Activated CD4-positive, alpha-beta T cell treated with anti-CD3 and anti-CD28 coated beads, Interleukin-2, amount 50 U/mL, for 16 hours (primary cell): Measurements from ENCODE around the gene SYNJ2.

ENCODE experiments used
- DNase-seq: peaks from one replicate; pipeline ENCODE4 v3.0.0-alpha.2; 2020

SYNJ2 gene

GRCh38 chr6:158015188-158015506 is 33.5 kb downstream of the SYNJ2 start:
- no peak for DNase-seq

DNA sequence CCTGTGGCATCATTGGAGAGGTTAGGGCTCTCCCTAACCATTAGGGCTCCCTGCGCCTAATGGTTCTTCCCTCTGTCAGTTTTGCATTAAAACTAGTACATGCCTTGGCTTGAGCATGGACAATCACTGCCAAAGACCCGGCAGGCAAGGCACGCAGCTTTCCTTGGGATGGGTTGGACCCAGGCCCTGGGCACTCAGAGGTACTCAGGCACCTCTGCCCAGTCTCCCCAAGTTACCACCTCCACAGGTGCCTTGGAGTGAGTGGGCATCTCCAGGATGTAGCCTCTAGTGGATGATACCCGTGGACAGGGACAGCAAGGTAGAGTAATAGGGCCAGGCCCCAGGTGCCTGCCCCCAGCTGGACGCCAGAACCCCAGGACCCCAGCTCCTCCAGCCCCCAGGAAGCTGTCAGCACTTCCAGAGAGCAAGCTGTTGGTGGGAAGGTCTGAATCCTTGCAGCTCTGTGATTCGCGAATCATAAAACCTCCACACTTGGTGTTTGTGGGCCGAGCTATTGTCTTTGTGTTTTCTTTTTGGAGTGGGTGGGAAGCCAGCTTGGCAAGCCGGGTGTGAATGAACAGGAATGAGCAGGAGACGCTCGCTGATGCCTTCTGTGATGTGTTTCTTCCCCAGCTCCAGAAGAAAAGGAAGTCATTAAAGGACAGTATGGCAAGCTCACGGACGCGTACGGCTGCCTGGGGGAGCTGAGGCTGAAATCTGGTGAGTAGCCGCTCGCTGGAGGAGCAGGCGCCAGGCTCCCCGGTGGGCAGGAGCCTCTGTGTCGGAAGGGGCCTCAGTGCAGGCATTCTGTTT is 35.1 kb downstream of the SYNJ2 start:
- no peak for DNase-seq

DNA sequence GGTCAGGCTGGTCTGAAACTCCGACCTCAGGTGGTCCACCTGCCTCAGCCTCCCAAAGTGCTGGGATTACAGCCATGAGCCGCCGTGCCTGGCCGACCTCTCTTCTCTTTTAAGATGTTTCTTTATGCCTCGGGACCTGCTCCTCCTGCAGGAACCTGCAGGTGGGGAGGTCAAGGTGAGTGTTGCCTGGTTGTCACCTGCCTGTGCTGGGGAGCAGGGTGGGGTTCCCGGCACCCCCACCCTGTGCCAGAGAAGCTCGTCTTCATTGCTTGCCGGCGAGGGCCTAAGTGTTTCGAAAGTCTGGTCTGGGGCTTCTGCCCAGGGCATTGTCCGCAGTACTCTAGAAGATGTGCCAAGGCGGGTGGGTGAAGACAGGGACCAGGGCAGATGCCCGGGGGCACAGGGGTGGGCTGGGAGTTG is 36.0 kb downstream of the SYNJ2 start:
- DNase-seq, result no peak

DNA sequence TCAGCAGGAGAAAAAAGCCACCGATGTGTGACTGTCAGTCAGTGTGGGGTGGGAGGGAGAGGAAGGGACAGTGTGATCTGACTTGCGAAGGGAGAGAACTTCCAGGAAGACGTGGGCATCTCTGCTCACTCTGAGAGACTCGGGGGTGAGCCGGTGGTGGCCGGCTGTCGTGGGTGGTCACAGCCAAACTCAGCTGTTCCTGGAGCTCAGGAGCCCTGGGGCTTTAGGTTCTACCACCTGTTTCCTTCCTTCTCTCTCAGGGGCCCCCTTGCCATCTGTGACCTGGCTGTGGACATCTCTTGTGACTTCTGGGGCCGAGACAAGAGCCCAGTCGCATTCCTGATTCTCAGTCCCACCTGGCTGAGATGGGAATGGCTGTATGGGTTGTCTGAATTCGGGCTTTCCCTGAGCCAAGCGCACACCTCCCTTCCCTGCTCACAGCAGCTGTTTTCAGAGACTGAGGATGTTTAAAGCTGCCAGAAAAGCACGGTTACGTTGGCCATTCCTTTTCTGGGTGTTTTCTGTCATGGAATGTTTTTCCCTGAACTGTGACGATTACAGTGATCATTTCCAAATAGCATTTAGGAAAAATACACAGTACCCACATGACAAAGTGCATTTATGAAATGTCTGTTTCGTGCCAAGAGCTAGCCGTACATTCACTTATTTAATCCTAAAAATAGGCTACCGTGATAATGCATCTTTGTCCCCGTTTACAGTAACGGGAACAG is 36.5 kb downstream of the SYNJ2 start:
- no peak for DNase-seq

GRCh38 chr6:158018851-158019361 is 37.2 kb downstream of the SYNJ2 start:
- no peak for DNase-seq

DNA sequence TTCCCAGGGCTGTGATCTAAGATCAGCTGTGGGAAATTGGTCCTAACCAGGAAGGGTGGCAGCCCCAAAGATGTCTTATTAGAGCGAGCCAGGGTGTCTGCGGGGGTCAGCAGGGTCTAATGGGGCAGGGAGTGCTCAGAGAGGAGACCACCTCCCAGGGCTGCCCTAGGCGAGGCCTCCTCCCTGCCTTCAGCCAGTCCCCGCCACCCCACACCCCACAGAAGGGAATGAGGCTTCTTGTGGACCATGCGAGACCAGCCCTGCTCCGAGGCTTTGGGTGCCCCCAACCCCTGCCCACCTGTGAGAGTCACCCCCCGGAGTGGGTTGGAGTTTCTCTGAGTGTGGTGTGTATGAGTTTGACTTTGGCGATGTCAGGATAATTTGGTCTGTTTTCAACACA is 37.8 kb downstream of the SYNJ2 start:
- no peak for DNase-seq

GRCh38 chr6:158020272-158020711 is 38.6 kb downstream of the SYNJ2 start:
- DNase-seq, result no peak

DNA sequence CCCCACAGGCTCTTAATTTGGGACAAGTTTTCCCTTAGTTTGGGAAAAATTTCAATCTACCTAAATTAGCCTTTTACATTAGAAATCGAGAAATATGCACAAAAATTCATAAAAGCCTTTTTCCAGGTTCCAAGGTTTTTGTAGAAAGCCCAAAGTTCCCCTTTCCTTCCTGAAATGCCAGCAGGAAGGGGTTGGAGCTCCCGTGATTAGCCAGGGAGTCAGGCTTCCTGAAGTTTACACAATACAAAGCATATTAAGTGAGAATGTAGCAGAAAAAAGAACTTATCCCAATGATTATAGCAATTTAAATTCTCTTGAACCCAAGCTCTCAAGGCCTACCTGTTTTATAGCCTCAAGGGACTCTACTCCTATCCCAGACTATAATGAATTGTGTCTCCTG is 39.1 kb downstream of the SYNJ2 start:
- no peak for DNase-seq

DNA sequence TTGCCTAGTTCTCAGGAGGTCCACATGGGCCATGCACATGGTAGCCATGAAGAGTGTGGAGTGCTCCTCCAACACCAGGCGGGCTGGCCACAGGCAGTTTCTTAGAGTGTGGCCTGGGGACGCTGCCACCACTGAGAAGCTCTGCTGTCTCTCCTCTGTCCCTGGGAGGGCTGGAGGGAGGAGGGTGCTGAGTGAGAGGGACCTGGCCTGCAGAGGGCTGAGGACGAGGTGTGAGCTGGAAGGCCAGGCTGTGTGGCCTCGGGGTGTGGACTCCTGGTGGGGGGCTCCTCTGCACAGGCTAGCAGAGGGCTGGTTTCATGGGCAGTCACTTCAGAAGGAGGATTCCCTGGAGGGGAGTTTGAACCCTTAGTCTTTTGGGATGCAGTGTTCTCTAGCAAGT is 39.7 kb downstream of the SYNJ2 start:
- DNase-seq, result no peak

DNA sequence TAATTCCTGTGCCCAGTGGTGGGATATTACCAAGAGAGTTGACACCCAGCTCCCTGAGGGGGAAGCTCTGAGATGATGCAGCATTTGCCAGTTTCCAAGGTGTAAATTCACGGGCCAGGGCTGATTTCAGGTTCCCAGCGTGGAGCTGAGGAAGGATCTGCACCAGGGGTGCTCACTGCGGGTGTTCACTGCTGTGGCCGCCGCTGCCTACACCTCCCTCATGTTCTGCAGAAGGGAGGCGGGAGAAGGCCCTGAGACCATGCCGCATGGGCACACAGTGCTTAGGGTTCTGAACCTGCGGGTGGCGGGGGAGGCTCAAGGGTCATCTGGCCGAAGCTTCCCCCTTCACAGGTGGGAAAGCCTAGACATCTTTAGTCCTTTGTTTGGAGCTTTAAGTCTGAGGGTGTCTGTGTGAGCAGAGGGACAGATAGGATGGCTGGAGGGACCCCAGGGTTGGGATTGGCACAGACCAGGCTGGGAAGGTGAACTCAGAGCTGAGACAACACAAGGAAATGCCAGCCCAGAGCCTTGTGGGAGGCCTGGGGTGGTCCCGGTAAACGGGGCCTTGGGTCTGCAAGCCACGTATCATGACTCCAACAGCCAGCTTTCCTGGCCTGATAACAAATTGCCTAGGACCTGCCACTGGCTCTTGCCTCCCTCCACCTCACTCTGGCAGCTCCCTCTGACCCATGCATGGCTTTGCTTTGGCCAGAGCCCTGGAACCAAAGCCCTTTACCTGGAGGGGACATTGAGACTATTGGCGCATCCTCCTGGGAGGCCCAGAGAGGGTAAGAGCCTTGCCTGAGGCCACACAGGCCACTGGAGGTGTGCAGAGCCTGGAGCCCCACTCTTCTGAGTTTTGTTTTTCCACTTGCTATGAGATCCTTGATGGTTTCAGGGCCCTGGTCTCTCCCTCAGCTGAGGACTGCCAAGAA is 40.4 kb downstream of the SYNJ2 start:
- no peak for DNase-seq

GRCh38 chr6:158022749-158023596 is 41.3 kb downstream of the SYNJ2 start:
- no peak for DNase-seq

DNA sequence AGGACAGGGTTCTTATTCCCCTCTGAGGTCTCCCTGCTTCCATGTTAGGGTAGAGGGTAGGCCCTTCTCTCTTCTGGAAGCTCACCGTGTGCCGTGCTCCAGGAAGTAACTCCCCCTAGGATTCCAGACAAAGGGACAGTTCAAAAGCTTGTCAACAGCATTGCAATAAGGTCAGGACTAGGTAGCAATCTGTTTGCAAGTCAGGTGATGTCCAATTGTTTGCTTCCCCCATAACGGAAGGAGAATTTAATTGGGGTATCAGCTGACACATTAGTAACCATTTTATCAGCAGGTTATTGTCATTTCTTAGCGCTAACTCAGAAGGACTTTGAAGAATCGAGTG is 41.9 kb downstream of the SYNJ2 start:
- DNase-seq, result no peak

DNA sequence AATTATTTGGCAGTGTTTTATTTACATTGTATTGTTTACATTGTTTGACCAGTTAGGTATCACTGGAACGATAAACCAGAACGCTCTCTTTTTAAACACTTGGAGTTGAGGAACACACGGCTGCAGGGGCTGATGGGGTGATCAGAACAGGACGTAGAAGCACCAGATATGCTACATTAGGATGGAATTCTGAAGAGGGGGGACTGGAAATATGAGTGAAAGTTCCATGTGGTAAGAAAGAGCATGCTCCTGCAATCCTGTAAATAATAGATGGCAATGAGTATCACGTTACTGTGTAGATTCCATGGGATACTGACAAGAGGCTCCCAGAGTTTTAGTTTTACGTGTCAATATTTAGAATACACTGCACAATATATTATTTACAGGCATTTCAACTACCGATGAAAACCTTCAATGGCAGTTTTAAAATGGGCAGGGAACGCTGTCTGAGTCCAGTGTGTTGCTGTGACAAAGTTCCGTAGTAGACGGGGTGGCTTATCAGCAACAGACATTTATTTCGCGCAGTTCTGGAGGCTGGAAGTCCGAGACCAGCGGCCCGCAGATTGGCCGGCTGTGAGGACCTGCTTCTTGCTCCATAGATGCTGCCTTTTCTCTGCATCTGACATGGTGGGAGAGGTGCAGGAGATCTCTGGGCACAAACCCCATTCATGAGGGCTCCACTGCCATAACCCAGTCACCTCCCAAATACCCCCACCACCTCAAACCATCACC is 43.1 kb downstream of the SYNJ2 start:
- no peak for DNase-seq

DNA sequence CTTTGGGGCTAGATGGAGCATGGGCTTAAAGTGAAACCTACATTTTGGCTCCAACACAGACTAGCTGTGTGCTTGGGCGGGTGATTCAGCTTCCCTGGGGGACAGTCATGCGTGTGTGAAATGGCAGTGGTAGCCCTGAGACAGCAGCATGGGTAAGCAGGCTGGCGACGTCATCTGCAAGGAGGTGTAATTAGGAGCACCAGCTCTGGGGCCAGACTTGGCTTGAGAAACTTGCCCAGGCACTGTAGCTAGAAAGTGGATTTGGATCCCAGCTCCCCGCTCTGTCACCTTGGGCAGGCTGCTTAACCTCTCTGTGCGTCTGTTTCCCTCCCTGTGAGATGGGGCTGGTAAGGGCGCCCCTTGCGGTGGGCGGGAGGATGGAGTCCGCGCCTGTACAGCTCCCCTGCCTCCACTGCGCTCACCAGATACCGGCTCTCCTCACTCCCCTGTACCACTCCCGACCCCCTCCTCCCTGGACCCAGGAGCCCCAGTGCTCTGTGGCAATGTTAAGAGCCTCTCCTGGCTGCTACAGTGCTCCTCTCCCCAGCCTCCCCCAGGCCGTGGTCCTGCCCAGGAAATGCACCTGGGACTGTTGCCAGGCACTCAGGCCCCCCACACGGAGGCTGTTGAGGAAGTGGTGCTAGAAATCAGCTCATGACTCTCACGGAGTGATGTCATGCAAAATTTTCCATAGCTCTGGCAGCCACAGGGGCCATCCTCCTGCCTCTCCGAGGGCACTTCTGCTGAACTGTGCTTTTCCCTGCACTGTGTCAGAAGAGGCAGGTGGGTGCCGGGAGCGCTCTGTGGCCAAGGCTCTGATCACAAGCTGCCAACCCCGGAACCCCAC is 44.6 kb downstream of the SYNJ2 start:
- peak; percentile 87 for DNase-seq

GRCh38 chr6:158026901-158027589 is 45.4 kb downstream of the SYNJ2 start:
- no peak for DNase-seq

- DNase-seq, result no peak
These were observed 46.1 kb downstream of the SYNJ2 start for GRCh38 chr6:158027590-158028285.

- DNase-seq, result no peak
These were observed 46.8 kb downstream of the SYNJ2 start for GRCh38 chr6:158028421-158028820.

DNA sequence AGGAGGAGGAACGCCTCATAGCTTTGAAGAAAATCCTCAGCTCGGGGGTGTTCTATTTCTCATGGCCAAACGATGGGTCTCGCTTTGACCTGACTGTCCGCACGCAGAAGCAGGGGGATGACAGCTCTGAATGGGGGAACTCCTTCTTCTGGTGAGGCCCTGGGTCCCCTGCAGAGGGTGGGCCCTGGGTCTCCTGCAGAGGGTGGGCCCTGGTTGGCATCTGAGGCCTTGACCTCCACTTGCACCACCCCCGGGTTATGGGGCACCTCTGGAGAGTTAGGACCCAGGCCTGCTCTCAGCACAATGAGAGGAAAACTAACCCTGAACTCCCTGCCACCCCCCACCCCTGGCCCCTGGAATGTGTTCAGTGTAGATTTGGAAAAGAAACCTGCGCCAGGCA is 47.2 kb downstream of the SYNJ2 start:
- DNase-seq, result no peak

DNA sequence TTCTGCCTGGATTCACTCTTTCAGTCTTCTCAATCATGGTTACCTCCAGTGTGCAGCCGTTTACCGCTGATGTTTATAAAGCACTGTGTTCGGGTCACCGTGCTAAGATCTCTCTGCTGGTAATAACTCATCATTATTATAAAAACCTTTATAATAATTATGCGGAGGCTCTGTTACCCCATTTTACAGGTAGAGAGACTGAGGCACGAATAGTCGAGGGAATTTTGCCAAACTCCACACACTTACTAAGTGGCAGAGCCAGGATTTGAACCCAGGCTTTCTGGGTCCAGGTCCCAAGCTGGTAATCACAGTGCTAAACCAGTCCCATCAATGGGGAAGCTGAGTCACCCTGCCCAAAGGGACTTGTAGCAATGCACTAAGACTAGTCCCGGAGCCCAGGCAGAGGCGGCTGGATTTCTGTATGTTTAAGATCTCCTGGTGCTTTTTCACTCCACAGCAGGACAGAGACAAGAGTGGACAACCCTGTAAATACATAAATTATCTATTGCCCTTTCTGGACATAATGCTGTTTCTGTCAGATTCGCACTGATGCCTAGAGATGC is 48.1 kb downstream of the SYNJ2 start:
- DNase-seq, result no peak
